Measurements from ENCODE around the gene EXOC4. TPM values are rescaled to one million over a fixed set of nuclear protein-coding genes. Genes with fewer than 3 reads are reported as not detected.
"Not testable (repeated sequence)": the region's sequence is repeated elsewhere in the genome, so short reads cannot be mapped to it uniquely, and the experiment has no call there.

Gene EXOC4
- total and polyA plus RNA-seq, 7 donors = 16.4 to 76.7 (median 50.7) TPM

GRCh38 chr7:134071355-134072331 is 818.8 kb downstream of the EXOC4 start:
- intact Hi-C loops (cut with DNase I) = no loop called here
- Histone ChIP-seq H3K27ac (no peak overlapping the region), H3K27me3 (no peaks in the 10 kb centered on the region), H3K4me1 (no peaks in the 10 kb centered on the region), H3K36me3 (no peaks in the 10 kb centered on the region), H3K9me3 (no peaks in the 10 kb centered on the region), H3K4me3 (no peak overlapping the region)
- TF ChIP-seq POLR2A (IDR thresholded peaks at IDR 0.05) (no peak), CTCF (IDR thresholded peaks at IDR 0.05) (no peak), EP300 (IDR thresholded peaks at IDR 0.05) (no peak), POLR2AphosphoS5 (IDR thresholded peaks at IDR 0.05) (no peak)
- DNase-seq = no peak

- no peaks in the 10 kb centered on the region for H3K36me3 ChIP-seq
- no peak for DNase-seq
- H3K27me3 ChIP-seq = no peaks in the 10 kb centered on the region
- H3K9me3 ChIP-seq = no peaks in the 10 kb centered on the region
- WGBS, 2 donors = 84 to 91% methylated on average over 6 of the region's 6 CpGs
- H3K4me1 ChIP-seq = no peaks in the 10 kb centered on the region
- TF ChIP-seq CTCF (IDR thresholded peaks at IDR 0.05) = no peak
- no peak for TF ChIP-seq POLR2AphosphoS5 (IDR thresholded peaks at IDR 0.05)
- no peak for TF ChIP-seq POLR2A (IDR thresholded peaks at IDR 0.05)
- TF ChIP-seq EP300 (IDR thresholded peaks at IDR 0.05) = no peak
- intact Hi-C loops (cut with DNase I) = no loop called here
- H3K27ac ChIP-seq = no peak overlapping the region
- no peak overlapping the region for H3K4me3 ChIP-seq
These were observed 820.4 kb downstream of the EXOC4 start for GRCh38 chr7:134073276-134073675.

- Histone ChIP-seq H3K4me1 (no peaks in the 10 kb centered on the region), H3K27me3 (no peaks in the 10 kb centered on the region), H3K9me3 (no peaks in the 10 kb centered on the region), H3K4me3 (no peak overlapping the region), H3K27ac (no peak overlapping the region), H3K36me3 (no peaks in the 10 kb centered on the region)
- no peak for TF ChIP-seq EP300 (IDR thresholded peaks at IDR 0.05)
- TF ChIP-seq CTCF (IDR thresholded peaks at IDR 0.05) = no peak
- TF ChIP-seq POLR2AphosphoS5 (IDR thresholded peaks at IDR 0.05) = no peak
- no peak for TF ChIP-seq POLR2A (IDR thresholded peaks at IDR 0.05)
- no peak for DNase-seq
- WGBS, 2 donors = 95 to 96% methylated on average over 1 of the region's 1 CpG
- intact Hi-C loops (cut with DNase I) = no loop called here
These were observed 822.9 kb downstream of the EXOC4 start for GRCh38 chr7:134075799-134076198.

GRCh38 chr7:134077560-134077959 is 824.7 kb downstream of the EXOC4 start:
- H3K4me3 ChIP-seq; H3K9me3 ChIP-seq; H3K27ac ChIP-seq; H3K4me1 ChIP-seq; H3K36me3 ChIP-seq; H3K27me3 ChIP-seq; intact Hi-C loops (cut with DNase I); DNase-seq: not testable (repeated sequence)
- WGBS, 2 donors = 97 to 98% methylated on average over 2 of the region's 2 CpGs

GRCh38 chr7:134078991-134079390 is 826.1 kb downstream of the EXOC4 start:
- intact Hi-C loops (cut with DNase I) = no loop called here
- Histone ChIP-seq H3K27me3 (no peaks in the 10 kb centered on the region), H3K27ac (no peak overlapping the region), H3K9me3 (no peaks in the 10 kb centered on the region), H3K4me3 (no peak overlapping the region), H3K4me1 (no peaks in the 10 kb centered on the region), H3K36me3 (no peaks in the 10 kb centered on the region)
- no peak for DNase-seq
- no peak for TF ChIP-seq CTCF (IDR thresholded peaks at IDR 0.05)
- no peak for TF ChIP-seq EP300 (IDR thresholded peaks at IDR 0.05)
- no peak for TF ChIP-seq POLR2AphosphoS5 (IDR thresholded peaks at IDR 0.05)
- TF ChIP-seq POLR2A (IDR thresholded peaks at IDR 0.05) = no peak
- WGBS, 2 donors = 41 to 51% methylated on average over 2 of the region's 2 CpGs

All from sigmoid colon (tissue), 7 donors.